Panc1 (cell line): ENCODE results near the gene ANXA8L1.
"Not testable (repeated sequence)": the region's sequence is repeated elsewhere in the genome, so short reads cannot be mapped to it uniquely, and the experiment has no call there.

Experiments
- CTCF ChIP-seq: fragments of 450-650 bp; IDR thresholded peaks from 2 replicates; pipeline ENCODE4 v1.5.1; 2017; ENCODE audit warnings: mild to moderate bottlenecking
- SIN3A ChIP-seq: IDR thresholded peaks from 2 replicates; pipeline ENCODE4 v1.6.1; 2012; ENCODE audit warnings: low read depth, mild to moderate bottlenecking, low read length, moderate library complexity, borderline replicate concordance; ENCODE audit not compliant: insufficient read depth
- TCF7L2 ChIP-seq: IDR thresholded peaks from 2 replicates; pipeline ENCODE4 v1.6.1; 2011; ENCODE audit warnings: mild to moderate bottlenecking, low read depth, low read length, inconsistent platforms

GRCh38 chr10:46368956-46369355, 6.6 kb upstream of the ANXA8L1 start:
- not testable (repeated sequence) for TF ChIP-seq TCF7L2, CTCF, SIN3A
